Transverse colon (tissue), 4 donors: Measurements from ENCODE around the gene HDLBP. TPM values are rescaled to one million over a fixed set of nuclear protein-coding genes. Genes with fewer than 3 reads are reported as not detected.

Experiments
- DNase-seq: peaks from one replicate; pipeline ENCODE4 v3.0.0-alpha.2; 2019
- H3K27ac ChIP-seq, 4 donors: fragments of 200-600 bp; sonication (generic); 2 replicates each; pipeline ENCODE4 v1.5.1; 2016 to 2018; ENCODE audit warnings: inconsistent platforms in 4 of 4
- H3K27me3 ChIP-seq: fragments of 200-600 bp; sonication (generic); 2 replicates; pipeline ENCODE4 v1.5.1; 2017; ENCODE audit warnings: inconsistent platforms
- H3K36me3 ChIP-seq, 4 donors: fragments of 200-600 bp; sonication (generic); 2 replicates each; pipeline ENCODE4 v1.5.1; 2017 to 2019; ENCODE audit warnings: inconsistent platforms in 4 of 4
- H3K4me1 ChIP-seq, 4 donors: fragments of 200-600 bp; sonication (generic); 2 replicates each; pipeline ENCODE4 v1.5.1; 2017 to 2020; ENCODE audit warnings: inconsistent platforms in 4 of 4
- H3K4me3 ChIP-seq, 4 donors: fragments of 200-600 bp; sonication (generic); 1 replicate in 1 of 4; 2 replicates in 3 of 4; pipeline versions ENCODE4 v1.5.1 to v1.6.1; 2017 to 2019; ENCODE audit warnings: inconsistent platforms in 4 of 4
- H3K9me3 ChIP-seq, 2 donors: fragments of 200-600 bp; sonication (generic); 2 replicates each; pipeline ENCODE4 v1.5.1; 2017 to 2019; ENCODE audit warnings: inconsistent platforms in 2 of 2
- EP300 ChIP-seq: sonication (generic); formaldehyde crosslinking; IDR thresholded peaks from one replicate; pipeline ENCODE4 v1.6.1; 2017; ENCODE audit warnings: antibody characterized with exemption, low read depth
- POLR2A ChIP-seq: fragments of 450-650 bp; IDR thresholded peaks from one replicate; pipeline ENCODE4 v1.6.1; 2016; ENCODE audit warnings: antibody characterized with exemption, mild to moderate bottlenecking, moderate library complexity
- POLR2AphosphoS5 ChIP-seq, 3 donors: sonication (generic); formaldehyde crosslinking; IDR thresholded peaks; one replicate each; pipeline ENCODE4 v1.6.1; 2016; ENCODE audit warnings: antibody characterized with exemption in 3 of 3
- WGBS, 2 donors: methylation state at CpG; one replicate each; pipeline ENCODE4 v1.1.5; 2018; ENCODE audit warnings: low coverage in 1 of 2; 5-methylcytosine and 5-hydroxymethylcytosine counted together
- in situ Hi-C, 4 donors: fragments of 200-750 bp; cut with MboI; loops; one replicate each; pipeline versions ENCODE4 v1.15.0 to v1.15.1; 2017; ENCODE audit warnings: low sequenced_read_pairs in 3 of 4, low pct_ligation_motif_present in 1 of 4, low pct_unique_long_range_greater_than_20kb in 1 of 4
- intact Hi-C: fragments of 100-400 bp; cut with DNase I; formaldehyde crosslinking; loops from one replicate; pipeline ENCODE4 v1.15.1; 2023; ENCODE audit warnings: low total_unique reads
- total RNA-seq, 4 donors: library from RNA; depleted of rRNA; stranded (reverse); fragments of >200 nt; gene quantifications; one replicate each; pipeline ENCODE4 v1.1.0, GENCODE V29; 2016
- TF ChIP-seq, protein P1 (sequence below), 5 experiments: fragments of 200-600 bp in 3 of 5; fragments of 450-650 bp in 2 of 5; sonication (generic) in 3 of 5; IDR thresholded peaks; 1 replicate in 2 of 5; 2 replicates in 3 of 5; pipeline ENCODE4 v1.5.1; 2016 to 2017; ENCODE audit warnings: antibody characterized with exemption in 5 of 5, inconsistent platforms in 3 of 5, mild to moderate bottlenecking in 2 of 5, moderate library complexity in 1 of 5

HDLBP gene
- total RNA-seq, 4 donors from 2014 or later: 168 to 1,885 (median 314) TPM

DNA sequence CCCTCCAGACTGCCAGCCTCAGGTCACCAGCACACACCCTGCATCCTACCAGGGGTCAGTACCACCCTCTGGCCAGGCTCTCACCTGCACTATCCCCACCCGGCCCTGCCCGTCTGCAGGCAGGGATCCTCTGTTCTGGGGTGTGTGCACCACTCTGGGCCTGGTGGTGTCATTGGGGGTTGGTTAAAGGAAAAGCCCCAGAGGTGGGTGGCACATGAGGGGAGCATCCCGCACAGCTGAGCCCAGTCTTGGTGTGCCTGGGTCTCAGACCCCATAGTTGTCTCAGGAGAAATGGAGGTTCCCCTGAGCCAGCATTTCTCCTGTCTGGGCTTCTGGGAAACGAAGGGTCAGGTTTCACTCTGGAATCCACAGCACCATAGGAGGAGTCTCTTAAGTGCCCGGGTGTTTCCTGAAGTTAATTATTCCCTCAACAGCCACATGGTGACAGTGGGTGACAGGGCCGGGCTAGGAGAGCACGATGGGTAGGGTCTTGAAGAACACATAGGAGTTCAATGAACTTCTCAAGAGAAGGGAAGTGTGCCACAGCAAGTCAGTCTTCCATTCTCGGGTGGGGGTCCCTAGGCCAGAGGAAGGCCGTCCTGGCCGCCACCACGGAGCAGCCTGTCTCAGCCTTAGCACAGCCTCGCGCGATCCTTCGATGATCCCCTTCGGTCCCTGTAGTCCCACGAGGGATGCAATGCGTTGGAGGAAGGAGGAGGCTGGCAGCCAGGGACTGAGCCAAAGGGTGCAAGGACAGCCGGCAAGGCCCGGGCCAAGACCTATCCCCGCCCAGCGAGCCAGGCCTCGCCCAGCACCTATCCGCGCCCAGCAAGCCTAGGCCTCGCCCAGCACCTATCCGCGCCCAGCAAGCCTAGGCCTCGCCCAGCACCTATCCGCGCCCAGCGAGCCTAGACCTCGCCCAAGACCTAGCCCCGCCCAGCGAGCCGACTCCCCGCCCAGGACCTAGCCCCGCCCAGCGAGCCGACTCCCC lies 39.5 kb upstream of the HDLBP start:
- H3K9me3 ChIP-seq: no peaks in the 10 kb centered on the region
- no peaks in the 10 kb centered on the region for H3K27me3 ChIP-seq
- in situ Hi-C loops: no loop called here
- peak overlapping the region in 2 of 4 donors; percentile 7 to 19 for H3K4me3 ChIP-seq
- H3K36me3 ChIP-seq: peaks cover 0 to 22% (median 4%) of the 10 kb centered on the region in 4 donors
- 29% methylated on average over 36 of the region's 40 CpGs; no CpG with 5 or more reads in 1 of the 2 donors for WGBS, 2 donors
- peak; percentile 93 for DNase-seq
- TF ChIP-seq POLR2A (peak; percentile 60), POLR2AphosphoS5 (IDR thresholded peaks at IDR 0.05) (peak in 2 of 3 donors; percentile 79 to 83), EP300 (no peak)
- TF ChIP-seq, protein P1, sequence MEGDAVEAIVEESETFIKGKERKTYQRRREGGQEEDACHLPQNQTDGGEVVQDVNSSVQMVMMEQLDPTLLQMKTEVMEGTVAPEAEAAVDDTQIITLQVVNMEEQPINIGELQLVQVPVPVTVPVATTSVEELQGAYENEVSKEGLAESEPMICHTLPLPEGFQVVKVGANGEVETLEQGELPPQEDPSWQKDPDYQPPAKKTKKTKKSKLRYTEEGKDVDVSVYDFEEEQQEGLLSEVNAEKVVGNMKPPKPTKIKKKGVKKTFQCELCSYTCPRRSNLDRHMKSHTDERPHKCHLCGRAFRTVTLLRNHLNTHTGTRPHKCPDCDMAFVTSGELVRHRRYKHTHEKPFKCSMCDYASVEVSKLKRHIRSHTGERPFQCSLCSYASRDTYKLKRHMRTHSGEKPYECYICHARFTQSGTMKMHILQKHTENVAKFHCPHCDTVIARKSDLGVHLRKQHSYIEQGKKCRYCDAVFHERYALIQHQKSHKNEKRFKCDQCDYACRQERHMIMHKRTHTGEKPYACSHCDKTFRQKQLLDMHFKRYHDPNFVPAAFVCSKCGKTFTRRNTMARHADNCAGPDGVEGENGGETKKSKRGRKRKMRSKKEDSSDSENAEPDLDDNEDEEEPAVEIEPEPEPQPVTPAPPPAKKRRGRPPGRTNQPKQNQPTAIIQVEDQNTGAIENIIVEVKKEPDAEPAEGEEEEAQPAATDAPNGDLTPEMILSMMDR (IDR thresholded peaks at IDR 0.05): peak in 1 of 5 experiments; percentile 29
- intact Hi-C loops: no loop called here
- H3K4me1 ChIP-seq: peaks cover 11 to 85% (median 52%) of the 10 kb centered on the region in 4 donors
- H3K27ac ChIP-seq: peak overlapping the region; percentile 84 to 90 (median 87)

DNA sequence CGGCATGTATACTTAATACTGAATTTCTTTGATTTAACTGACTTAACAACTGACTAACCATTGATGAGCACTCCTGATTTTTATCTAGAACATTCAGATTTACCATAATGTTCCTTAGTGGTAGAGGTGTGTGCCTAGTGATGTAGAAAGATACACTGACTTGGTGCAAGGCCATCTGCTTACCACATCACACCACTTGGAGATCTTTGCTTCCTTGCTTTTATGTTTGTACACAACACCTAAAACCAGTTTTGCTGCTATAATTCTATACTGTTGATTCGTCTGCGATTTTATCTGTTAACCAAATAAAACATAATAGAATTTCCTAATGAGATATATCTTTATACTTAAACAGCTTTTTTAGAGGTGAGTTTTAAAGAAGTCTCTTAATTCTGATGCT lies 36.8 kb upstream of the HDLBP start:
- WGBS, 2 donors: 56 to 62% methylated on average over 3 of the region's 3 CpGs
- Histone ChIP-seq H3K4me1 (peaks cover 0 to 58% (median 28%) of the 10 kb centered on the region in 4 donors), H3K9me3 (no peaks in the 10 kb centered on the region), H3K36me3 (peaks cover 0 to 48% (median 15%) of the 10 kb centered on the region in 4 donors), H3K27ac (peak overlapping the region; percentile 62 to 81 (median 70)), H3K4me3 (no peak overlapping the region), H3K27me3 (no peaks in the 10 kb centered on the region)
- intact Hi-C loops (no loop called here), in situ Hi-C loops (no loop called here)
- DNase-seq: no peak
- TF ChIP-seq, protein P1 (IDR thresholded peaks at IDR 0.05): no peak
- TF ChIP-seq EP300 (no peak), POLR2AphosphoS5 (IDR thresholded peaks at IDR 0.05) (no peak), POLR2A (no peak)

DNA sequence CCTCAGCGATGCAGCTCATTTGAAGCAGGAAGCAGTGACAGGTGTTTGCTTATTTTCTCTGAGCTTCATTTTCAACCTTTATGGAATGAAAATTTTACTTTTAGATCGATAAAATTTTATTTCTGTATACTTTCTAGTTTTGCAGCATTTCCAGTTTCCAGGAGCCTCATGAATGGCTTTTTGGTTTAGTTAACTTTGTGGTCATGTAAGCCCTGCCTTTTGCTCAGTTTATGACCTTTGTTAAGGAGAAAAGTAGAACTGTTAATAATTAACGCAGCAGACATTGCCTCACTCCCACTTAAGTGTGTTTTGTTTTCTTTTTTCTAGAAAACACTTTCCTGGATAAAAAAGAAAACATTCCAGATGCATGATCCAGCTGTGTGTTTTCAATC lies 36.2 kb upstream of the HDLBP start:
- Histone ChIP-seq H3K9me3 (no peaks in the 10 kb centered on the region), H3K27me3 (no peaks in the 10 kb centered on the region), H3K27ac (peak overlapping the region; percentile 62 to 81 (median 70)), H3K4me1 (peaks cover 0 to 53% (median 23%) of the 10 kb centered on the region in 4 donors), H3K36me3 (peaks cover 0 to 54% (median 16%) of the 10 kb centered on the region in 4 donors), H3K4me3 (no peak overlapping the region)
- intact Hi-C loops: no loop called here
- no peak for DNase-seq
- TF ChIP-seq POLR2AphosphoS5 (IDR thresholded peaks at IDR 0.05): no peak
- TF ChIP-seq, protein P1 (IDR thresholded peaks at IDR 0.05): no peak
- TF ChIP-seq EP300: no peak
- TF ChIP-seq POLR2A: no peak
- in situ Hi-C loops: no loop called here
- WGBS, 2 donors: 47 to 50% methylated on average over 3 of the region's 3 CpGs

DNA sequence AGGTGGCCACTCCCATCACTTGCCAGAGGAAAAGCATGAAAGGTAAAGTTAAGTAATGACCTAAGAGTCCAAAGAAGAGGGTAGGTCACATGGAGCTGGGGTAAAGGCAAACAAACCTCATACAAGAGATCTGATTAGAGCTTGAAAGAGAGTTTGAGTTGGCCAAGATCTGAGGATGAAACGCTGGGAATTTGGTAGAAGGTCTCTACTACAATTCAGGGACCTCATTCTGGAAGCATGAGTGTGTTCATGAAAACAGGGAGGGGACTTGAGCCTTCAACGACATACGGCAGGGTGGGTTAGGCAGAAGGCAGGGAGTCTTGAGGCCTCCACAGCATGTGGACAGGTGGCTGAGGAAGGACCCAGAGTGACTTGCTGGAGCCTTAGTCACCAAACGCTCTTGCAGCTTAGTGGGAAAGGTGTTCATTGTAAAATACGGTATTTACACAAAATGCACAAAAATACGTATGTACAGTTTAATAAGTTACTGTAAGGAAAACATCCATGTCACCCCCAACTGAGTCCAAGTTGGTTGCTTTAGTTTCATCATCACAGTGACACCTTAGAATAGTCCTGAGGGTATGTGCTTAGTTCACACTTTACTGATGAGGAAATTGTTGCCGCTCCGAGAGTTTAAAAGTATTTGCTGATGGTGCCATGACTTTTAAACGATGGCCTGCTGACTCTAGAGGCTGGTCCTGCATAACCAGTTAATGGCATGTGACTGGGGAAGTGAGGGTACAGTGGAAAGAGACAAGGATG lies 35.6 kb upstream of the HDLBP start:
- peak overlapping the region; percentile 62 to 81 (median 70) for H3K27ac ChIP-seq
- peaks cover 0 to 53% (median 23%) of the 10 kb centered on the region in 4 donors for H3K4me1 ChIP-seq
- no peaks in the 10 kb centered on the region for H3K27me3 ChIP-seq
- no peaks in the 10 kb centered on the region for H3K9me3 ChIP-seq
- in situ Hi-C loops (no loop called here), intact Hi-C loops (no loop called here)
- WGBS, 2 donors: 45 to 53% methylated on average over 4 to 9 of the region's 9 CpGs
- peaks cover 0 to 60% (median 19%) of the 10 kb centered on the region in 4 donors for H3K36me3 ChIP-seq
- no peak overlapping the region for H3K4me3 ChIP-seq
- TF ChIP-seq EP300 (no peak), POLR2AphosphoS5 (IDR thresholded peaks at IDR 0.05) (no peak), POLR2A (no peak)
- TF ChIP-seq, protein P1 (IDR thresholded peaks at IDR 0.05): no peak
- DNase-seq: no peak
